Activated B cell treated with CpG ODN at 0.5 μM for 24 hours (primary cell): ENCODE data around the gene ARHGEF19. TPM values are rescaled to one million over a fixed set of nuclear protein-coding genes. Genes with fewer than 3 reads are reported as not detected.
"Not testable (repeated sequence)": the region's sequence is repeated elsewhere in the genome, so short reads cannot be mapped to it uniquely, and the experiment has no call there.

Source experiments
- ATAC-seq: fragments of 200-7000 bp; cut with Tn5 transposase; one replicate; pipeline ENCODE4 v1.10.0; 2021; ENCODE audit warnings: low read depth, mild to moderate bottlenecking, moderate library complexity
- CTCF ChIA-PET: fragments of 350-600 bp; sonication (Branson Sonifier 250); formaldehyde crosslinking; loops from one replicate; lab custom pipeline; 2021; ENCODE audit warnings: antibody characterized with exemption; lab: Charles Lee
- POLR2A ChIA-PET: fragments of 350-600 bp; sonication (Branson Sonifier 250); formaldehyde crosslinking; loops from one replicate; lab custom pipeline; 2021; ENCODE audit warnings: antibody characterized with exemption; lab: Charles Lee
- DNase-seq: peaks from one replicate; pipeline ENCODE4 v3.0.0; 2022
- H3K27ac Mint-ChIP-seq: one replicate; pipeline ENCODE4 v1.8.0; 2020; ENCODE audit warnings: mixed read lengths
- H3K27me3 Mint-ChIP-seq: one replicate; pipeline ENCODE4 v1.8.0; 2021; ENCODE audit warnings: mixed read lengths
- H3K36me3 Mint-ChIP-seq: one replicate; pipeline ENCODE4 v1.8.0; 2021; ENCODE audit warnings: low read depth, mixed read lengths
- H3K4me1 Mint-ChIP-seq: one replicate; pipeline ENCODE4 v1.8.0; 2021; ENCODE audit warnings: mixed read lengths
- H3K4me3 Mint-ChIP-seq: one replicate; pipeline ENCODE4 v1.8.0; 2020; ENCODE audit warnings: mild to moderate bottlenecking, mixed read lengths
- H3K9me3 Mint-ChIP-seq: one replicate; pipeline ENCODE4 v1.8.0; 2020; ENCODE audit warnings: mixed read lengths
- CTCF ChIP-seq: fragments of 200-600 bp; IDR thresholded peaks from one replicate; pipeline ENCODE4 v1.8.0; 2022; ENCODE audit warnings: antibody characterized with exemption, mild to moderate bottlenecking
- intact Hi-C: fragments of 100-400 bp; cut with micrococcal nuclease; formaldehyde crosslinking; loops from one replicate; pipeline ENCODE4 v1.15.1; 2024
- total RNA-seq: library from RNA; stranded (reverse); gene quantifications from 2 replicates; pipeline ENCODE4 v1.2.3, GENCODE V29; 2022

ARHGEF19 gene
- total RNA-seq, 1 donor from 2014 or later = 7.7 TPM

DNA sequence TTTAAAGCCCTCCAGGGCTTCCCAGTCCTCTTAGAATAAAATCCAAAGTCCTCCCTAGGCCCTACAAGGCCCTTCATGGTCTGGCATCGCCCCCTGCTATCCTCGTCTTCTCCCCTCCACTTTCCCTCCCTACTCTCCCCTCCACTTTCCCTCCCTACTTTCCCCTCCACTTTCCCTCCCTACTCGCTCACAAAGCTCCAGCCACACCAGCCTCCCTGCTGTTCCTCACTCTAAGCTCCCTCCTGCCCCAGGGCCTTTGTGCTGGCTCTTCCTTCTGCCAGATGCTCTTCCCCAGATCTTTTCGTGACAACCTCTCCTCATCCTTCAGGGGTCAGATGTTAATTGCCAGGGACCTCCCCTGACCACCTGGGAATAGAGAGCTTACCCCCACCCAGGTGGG lies 12.8 kb downstream of the ARHGEF19 start:
- CTCF ChIA-PET = no interaction called here

DNA sequence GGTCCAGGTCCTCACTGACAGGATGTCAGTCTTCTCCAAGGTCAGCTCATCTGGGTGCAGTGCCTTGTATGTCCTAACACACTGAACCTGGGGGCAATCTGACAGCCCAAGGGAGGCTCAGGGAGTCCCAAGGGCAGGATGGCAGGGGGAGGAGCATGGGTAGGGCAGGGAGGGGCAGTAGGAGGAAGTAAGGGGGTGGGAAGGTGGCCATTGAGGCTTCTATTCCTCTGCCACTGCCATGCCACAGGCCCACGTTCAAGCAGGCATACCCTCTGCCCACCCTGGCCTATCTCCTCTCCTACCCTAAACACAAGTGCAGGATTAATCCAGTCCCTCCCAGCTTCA lies 13.3 kb downstream of the ARHGEF19 start:
- no peak overlapping the region for H3K27ac Mint-ChIP-seq
- ChIA-PET CTCF (no interaction called here), POLR2A (no interaction called here)

More for the DNA sequence above, 12.8 kb downstream of the ARHGEF19 start:
- intact Hi-C loops = no loop called here
- POLR2A ChIA-PET = no interaction called here
- no peaks in the 10 kb centered on the region for H3K4me1 Mint-ChIP-seq
- H3K4me3 Mint-ChIP-seq = no peak overlapping the region
- H3K27ac Mint-ChIP-seq = no peak overlapping the region
- no peaks in the 10 kb centered on the region for H3K9me3 Mint-ChIP-seq
- H3K36me3 Mint-ChIP-seq = peaks cover 37% of the 10 kb centered on the region
- no peaks in the 10 kb centered on the region for H3K27me3 Mint-ChIP-seq
- no peak for ATAC-seq
- no peak for TF ChIP-seq CTCF
- no peak for DNase-seq

GRCh38 chr1:16198444-16199156 lies 13.9 kb downstream of the ARHGEF19 start:
- Mint-ChIP-seq H3K36me3 (peaks cover 30% of the 10 kb centered on the region), H3K9me3 (no peaks in the 10 kb centered on the region), H3K4me3 (no peak overlapping the region), H3K4me1 (no peaks in the 10 kb centered on the region), H3K27ac (peak overlapping the region; percentile 3), H3K27me3 (no peaks in the 10 kb centered on the region)
- DNase-seq (no peak), ATAC-seq (no peak)
- intact Hi-C loops = no loop called here
- ChIA-PET POLR2A (no interaction called here), CTCF (no interaction called here)
- no peak for TF ChIP-seq CTCF

More for the DNA sequence above, 13.3 kb downstream of the ARHGEF19 start:
- Mint-ChIP-seq H3K4me3 (no peak overlapping the region), H3K27me3 (no peaks in the 10 kb centered on the region), H3K36me3 (peaks cover 33% of the 10 kb centered on the region), H3K9me3 (no peaks in the 10 kb centered on the region), H3K4me1 (no peaks in the 10 kb centered on the region)
- DNase-seq (no peak), ATAC-seq (no peak)
- intact Hi-C loops = no loop called here
- TF ChIP-seq CTCF = no peak

DNA sequence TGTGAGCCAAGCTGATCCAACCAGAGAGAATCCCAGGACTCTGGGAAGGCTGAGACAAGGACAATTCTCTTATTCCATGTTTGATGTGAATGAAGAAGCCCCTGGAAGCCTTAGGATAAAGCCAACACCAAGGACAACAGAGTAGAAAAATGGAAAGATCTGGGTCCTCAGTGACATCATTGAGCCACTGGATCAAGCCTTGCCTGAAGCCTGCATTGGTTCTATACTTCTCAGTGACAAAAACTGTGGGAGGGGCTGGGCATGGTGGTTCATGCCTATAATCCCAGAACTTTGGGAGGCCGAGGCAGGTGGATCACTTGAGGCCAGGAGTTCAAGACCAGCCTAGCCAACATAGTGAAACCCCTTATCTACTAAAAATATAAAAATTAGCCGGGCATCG lies 15.6 kb downstream of the ARHGEF19 start:
- ATAC-seq (no peak), DNase-seq (no peak)
- ChIA-PET POLR2A (no interaction called here), CTCF (no interaction called here)
- Mint-ChIP-seq H3K4me1 (no peaks in the 10 kb centered on the region), H3K4me3 (no peak overlapping the region), H3K27ac (no peak overlapping the region), H3K36me3 (peaks cover 20% of the 10 kb centered on the region), H3K9me3 (no peaks in the 10 kb centered on the region), H3K27me3 (no peaks in the 10 kb centered on the region)
- no peak for TF ChIP-seq CTCF
- intact Hi-C loops = no loop called here

- POLR2A ChIA-PET, H3K4me1 Mint-ChIP-seq: not testable (repeated sequence)
- H3K36me3 Mint-ChIP-seq = peaks cover 17% of the 10 kb centered on the region
Measured at GRCh38 chr1:16196139-16196538, 16.3 kb downstream of the ARHGEF19 start.

DNA sequence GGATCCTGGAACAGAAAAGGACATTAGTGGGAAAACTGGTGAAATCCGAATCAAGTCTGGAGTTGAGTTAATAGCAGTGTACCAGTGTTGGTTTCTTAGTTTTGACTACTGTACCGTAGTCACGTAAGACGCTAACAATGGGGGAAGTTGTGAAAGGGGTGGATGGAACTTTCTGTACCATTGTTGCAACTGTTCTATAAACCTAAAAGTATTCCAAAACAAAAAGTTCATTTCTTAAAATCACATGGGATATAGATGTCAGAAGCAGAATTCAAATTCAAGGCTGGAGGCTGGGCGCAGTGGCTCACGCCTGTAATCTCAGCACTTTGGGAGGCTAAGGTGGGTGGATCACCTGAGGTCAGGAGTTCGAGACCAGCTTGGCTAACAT lies 16.9 kb downstream of the ARHGEF19 start:
- Mint-ChIP-seq H3K36me3 (peaks cover 15% of the 10 kb centered on the region), H3K27me3 (peaks cover under 1% of the 10 kb centered on the region), H3K4me1 (no peaks in the 10 kb centered on the region), H3K9me3 (no peaks in the 10 kb centered on the region), H3K4me3 (no peak overlapping the region), H3K27ac (no peak overlapping the region)
- ChIA-PET POLR2A (no interaction called here), CTCF (no interaction called here)
- intact Hi-C loops = no loop called here
- no peak for DNase-seq
- no peak for ATAC-seq
- no peak for TF ChIP-seq CTCF

More at GRCh38 chr1:16196139-16196538, 16.3 kb downstream of the ARHGEF19 start:
- intact Hi-C loops, H3K9me3 Mint-ChIP-seq, H3K27me3 Mint-ChIP-seq, DNase-seq, ATAC-seq, H3K27ac Mint-ChIP-seq, H3K4me3 Mint-ChIP-seq, CTCF ChIA-PET: not testable (repeated sequence)
